Measurements from ENCODE around the gene EPB42. TPM values are rescaled to one million over a fixed set of nuclear protein-coding genes. Genes with fewer than 3 reads are reported as not detected.

The EPB42 gene
- total and polyA plus RNA-seq, 2 experiments from 2014 or later: not detected

DNA sequence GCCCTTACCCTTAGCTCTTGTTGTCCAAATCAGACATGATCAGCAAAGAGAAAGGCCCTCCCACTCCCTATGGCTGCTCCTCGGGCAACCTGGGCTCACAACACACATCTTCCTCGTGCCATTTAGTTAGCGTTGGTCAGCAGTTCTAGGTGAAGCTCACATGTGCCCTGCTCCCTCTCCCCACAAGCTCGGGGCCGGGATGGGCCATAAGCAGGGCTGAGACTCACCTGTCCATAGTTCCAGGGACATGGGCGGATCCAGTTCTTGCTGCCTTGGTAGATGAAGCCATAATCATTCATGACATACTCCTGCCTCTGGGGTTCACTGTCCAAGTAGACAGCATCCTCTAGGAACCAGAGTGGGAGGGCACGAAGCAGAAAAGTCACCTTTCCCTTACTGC lies 35.5 kb upstream of the EPB42 start:
- Histone ChIP-seq H4K20me1 (ENCODE audit: insufficient read depth) (no peaks in the 10 kb centered on the region), H3K9me2 (ENCODE audit: insufficient read depth) (no peaks in the 10 kb centered on the region), H3K36me3 (ENCODE audit: low read depth) (no peaks in the 10 kb centered on the region), H3K27me3 (replicated peaks; ENCODE audit: insufficient read depth) (peaks cover 51% of the 10 kb centered on the region), H3K9me3 (ENCODE audit: low read depth) (no peaks in the 10 kb centered on the region), H3K9ac (no peak overlapping the region), H3K27ac (no peak overlapping the region), H3F3A (ENCODE audit: insufficient read depth) (no peaks in the 10 kb centered on the region), H2AFZ (no peak overlapping the region), H3K4me2 (ENCODE audit: unreplicated experiment) (no peak overlapping the region), H3K79me2 (ENCODE audit: insufficient read depth) (no peaks in the 10 kb centered on the region), H3K4me3 (no peak overlapping the region), H3K4me1 (ENCODE audit: insufficient read depth) (no peaks in the 10 kb centered on the region)
- no peak for DNase-seq
- in situ Hi-C loops (cut with MboI): no loop called here
- WGBS, 2 experiments (ENCODE audit: low coverage in 1 of 2, low lambda C conversion rate in 2 of 2, missing lambda C conversion rate in 2 of 2): 57% methylated on average over 7 of the region's 7 CpGs
- no peak for TF ChIP-seq EZH2 (IDR thresholded peaks at IDR 0.05; ENCODE audit: insufficient read depth, poor library complexity, severe bottlenecking)

DNA sequence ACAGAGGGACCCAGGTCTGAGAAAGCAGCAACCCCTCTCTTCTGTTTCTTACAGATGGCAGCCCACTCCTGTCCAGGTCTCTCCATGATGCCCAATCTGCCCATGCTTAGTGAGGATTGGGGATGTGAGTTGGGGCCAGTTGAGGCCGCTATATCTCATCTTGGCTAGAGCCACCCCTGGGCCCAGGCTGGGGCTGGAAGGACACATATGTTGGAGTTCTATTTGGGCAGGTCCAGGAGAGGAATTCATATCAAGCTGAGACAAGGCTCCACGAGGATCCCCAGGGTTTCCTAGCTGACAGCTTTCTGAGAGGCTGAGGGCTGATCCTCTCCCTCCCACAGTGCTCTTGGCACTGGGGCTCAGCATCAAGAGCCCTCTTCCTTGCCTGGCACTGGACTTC lies 34.6 kb upstream of the EPB42 start:
- in situ Hi-C loops (cut with MboI): no loop called here
- Histone ChIP-seq H3K9ac (no peak overlapping the region), H3K27me3 (replicated peaks; ENCODE audit: insufficient read depth) (peaks cover 47% of the 10 kb centered on the region), H3K4me2 (ENCODE audit: unreplicated experiment) (no peak overlapping the region), H3K79me2 (ENCODE audit: insufficient read depth) (no peaks in the 10 kb centered on the region), H3K9me3 (ENCODE audit: low read depth) (no peaks in the 10 kb centered on the region), H2AFZ (no peak overlapping the region), H3K4me1 (ENCODE audit: insufficient read depth) (no peaks in the 10 kb centered on the region), H3F3A (ENCODE audit: insufficient read depth) (no peaks in the 10 kb centered on the region), H3K4me3 (no peak overlapping the region), H4K20me1 (ENCODE audit: insufficient read depth) (no peaks in the 10 kb centered on the region), H3K9me2 (ENCODE audit: insufficient read depth) (no peaks in the 10 kb centered on the region), H3K36me3 (ENCODE audit: low read depth) (no peaks in the 10 kb centered on the region), H3K27ac (no peak overlapping the region)
- WGBS, 2 experiments (ENCODE audit: low coverage in 1 of 2, low lambda C conversion rate in 2 of 2, missing lambda C conversion rate in 2 of 2): 48 to 67% methylated on average over 2 of the region's 2 CpGs
- DNase-seq: no peak
- TF ChIP-seq EZH2phosphoT487 (IDR thresholded peaks at IDR 0.05; ENCODE audit: insufficient read depth, low read depth) (no peak), EZH2 (IDR thresholded peaks at IDR 0.05; ENCODE audit: insufficient read depth, poor library complexity, severe bottlenecking) (no peak)

GRCh38 chr15:43253431-43254403 lies 32.9 kb upstream of the EPB42 start:
- peaks cover 39% of the 10 kb centered on the region for H3K27me3 ChIP-seq (replicated peaks; ENCODE audit: insufficient read depth)
- no peaks in the 10 kb centered on the region for H3K79me2 ChIP-seq (ENCODE audit: insufficient read depth)
- no peaks in the 10 kb centered on the region for H3K9me3 ChIP-seq (ENCODE audit: low read depth)
- TF ChIP-seq EZH2phosphoT487 (IDR thresholded peaks at IDR 0.05; ENCODE audit: insufficient read depth, low read depth): no peak
- no peak for TF ChIP-seq EZH2 (IDR thresholded peaks at IDR 0.05; ENCODE audit: insufficient read depth, poor library complexity, severe bottlenecking)
- H3K9me2 ChIP-seq (ENCODE audit: insufficient read depth): no peaks in the 10 kb centered on the region
- peak; percentile 39 for DNase-seq
- WGBS, 2 experiments (ENCODE audit: low coverage in 1 of 2, low lambda C conversion rate in 2 of 2, missing lambda C conversion rate in 2 of 2): 42 to 46% methylated on average over 15 of the region's 15 CpGs
- H3K4me3 ChIP-seq: no peak overlapping the region
- H4K20me1 ChIP-seq (ENCODE audit: insufficient read depth): no peaks in the 10 kb centered on the region
- H3F3A ChIP-seq (ENCODE audit: insufficient read depth): no peaks in the 10 kb centered on the region
- peaks cover 3% of the 10 kb centered on the region; the same call in 1 of the 2 replicates for H3K4me1 ChIP-seq (ENCODE audit: insufficient read depth)
- H2AFZ ChIP-seq: no peak overlapping the region
- H3K36me3 ChIP-seq (ENCODE audit: low read depth): no peaks in the 10 kb centered on the region
- no peak overlapping the region for H3K9ac ChIP-seq
- H3K27ac ChIP-seq: no peak overlapping the region
- no peak overlapping the region for H3K4me2 ChIP-seq (ENCODE audit: unreplicated experiment)
- in situ Hi-C loops (cut with MboI): no loop called here

DNA sequence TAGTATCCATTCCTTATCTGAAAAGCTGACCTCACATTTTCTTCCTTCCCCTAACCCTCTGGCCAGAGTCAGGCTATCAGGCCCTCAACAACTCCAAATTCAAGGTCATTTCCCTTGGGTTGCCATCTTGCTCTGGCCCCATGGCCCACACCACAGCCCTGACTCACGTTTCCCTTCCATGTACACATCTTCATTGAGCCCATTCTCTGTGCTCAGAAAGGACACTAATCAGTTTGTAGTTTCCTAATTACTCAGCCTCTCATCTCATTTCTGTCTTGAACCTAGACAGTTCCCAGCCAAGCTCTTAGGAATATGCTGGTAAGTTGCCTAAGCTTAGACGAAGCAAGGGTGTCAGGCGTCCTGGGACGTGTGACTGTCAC lies 31.0 kb upstream of the EPB42 start:
- Histone ChIP-seq H3K9ac (no peak overlapping the region), H3K79me2 (ENCODE audit: insufficient read depth) (no peaks in the 10 kb centered on the region), H3K36me3 (ENCODE audit: low read depth) (no peaks in the 10 kb centered on the region), H3K4me1 (ENCODE audit: insufficient read depth) (peaks cover 3% of the 10 kb centered on the region; the same call in 1 of the 2 replicates), H3K27me3 (replicated peaks; ENCODE audit: insufficient read depth) (peaks cover 29% of the 10 kb centered on the region), H3K27ac (no peak overlapping the region), H3K9me2 (ENCODE audit: insufficient read depth) (no peaks in the 10 kb centered on the region), H3K4me3 (no peak overlapping the region), H2AFZ (no peak overlapping the region), H3F3A (ENCODE audit: insufficient read depth) (no peaks in the 10 kb centered on the region), H4K20me1 (ENCODE audit: insufficient read depth) (no peaks in the 10 kb centered on the region), H3K4me2 (ENCODE audit: unreplicated experiment) (no peak overlapping the region), H3K9me3 (ENCODE audit: low read depth) (no peaks in the 10 kb centered on the region)
- no peak for TF ChIP-seq EZH2phosphoT487 (IDR thresholded peaks at IDR 0.05; ENCODE audit: insufficient read depth, low read depth)
- no peak for TF ChIP-seq EZH2 (IDR thresholded peaks at IDR 0.05; ENCODE audit: insufficient read depth, poor library complexity, severe bottlenecking)
- in situ Hi-C loops (cut with MboI): no loop called here
- 63 to 66% methylated on average over 4 of the region's 4 CpGs for WGBS, 2 experiments (ENCODE audit: low coverage in 1 of 2, low lambda C conversion rate in 2 of 2, missing lambda C conversion rate in 2 of 2)
- DNase-seq: no peak
